ENCODE measurements around the gene PAQR9. TPM values are rescaled to one million over a fixed set of nuclear protein-coding genes. Genes with fewer than 3 reads are reported as not detected.

PAQR9 gene
- total RNA-seq, 1 donor: not detected

- peak overlapping the region; percentile 60 for H2AFZ ChIP-seq (ENCODE audit: low read length)
Observed at GRCh38 chr3:142987707-142988106, 24.2 kb upstream of the PAQR9 start.

GRCh38 chr3:142987080-142987700, 23.7 kb upstream of the PAQR9 start:
- Histone ChIP-seq H3K79me2 (ENCODE audit: insufficient read depth, low read length) (no peaks in the 10 kb centered on the region), H3K4me3 (ENCODE audit: insufficient read depth, low read length) (no peak overlapping the region), H3K9me3 (ENCODE audit: low read depth, low read length) (no peaks in the 10 kb centered on the region), H3K27ac (ENCODE audit: low read depth, low read length) (no peak overlapping the region), H3K27me3 (ENCODE audit: insufficient read depth, low read length) (no peaks in the 10 kb centered on the region), H4K20me1 (ENCODE audit: insufficient read depth, low read length) (no peaks in the 10 kb centered on the region), H2AFZ (ENCODE audit: low read length) (peak overlapping the region; percentile 60), H3K4me2 (ENCODE audit: insufficient read depth, low read length) (no peak overlapping the region), H3K36me3 (ENCODE audit: insufficient read depth, low read length) (no peaks in the 10 kb centered on the region), H3K4me1 (ENCODE audit: insufficient read depth, low read length) (no peaks in the 10 kb centered on the region)
- DNase-seq (ENCODE audit: insufficient read length, low spot score, missing footprints): peak; percentile 84
- peak; percentile 68 for TF ChIP-seq CTCF (IDR thresholded peaks at IDR 0.05; ENCODE audit: extremely low read depth, low read depth, low read length)

More at GRCh38 chr3:142987707-142988106, 24.2 kb upstream of the PAQR9 start:
- H3K27ac ChIP-seq (ENCODE audit: low read depth, low read length): no peak overlapping the region
- H3K79me2 ChIP-seq (ENCODE audit: insufficient read depth, low read length): no peaks in the 10 kb centered on the region
- no peak for DNase-seq (ENCODE audit: insufficient read length, low spot score, missing footprints)
- no peak overlapping the region for H3K4me3 ChIP-seq (ENCODE audit: insufficient read depth, low read length)
- H3K4me2 ChIP-seq (ENCODE audit: insufficient read depth, low read length): no peak overlapping the region
- no peaks in the 10 kb centered on the region for H3K27me3 ChIP-seq (ENCODE audit: insufficient read depth, low read length)
- H3K9me3 ChIP-seq (ENCODE audit: low read depth, low read length): no peaks in the 10 kb centered on the region
- no peaks in the 10 kb centered on the region for H4K20me1 ChIP-seq (ENCODE audit: insufficient read depth, low read length)
- H3K36me3 ChIP-seq (ENCODE audit: insufficient read depth, low read length): no peaks in the 10 kb centered on the region
- TF ChIP-seq CTCF (IDR thresholded peaks at IDR 0.05; ENCODE audit: extremely low read depth, low read depth, low read length): no peak
- H3K4me1 ChIP-seq (ENCODE audit: insufficient read depth, low read length): no peaks in the 10 kb centered on the region

- Histone ChIP-seq H3K4me1 (ENCODE audit: insufficient read depth, low read length) (no peaks in the 10 kb centered on the region), H3K4me3 (ENCODE audit: insufficient read depth, low read length) (no peak overlapping the region), H3K27ac (ENCODE audit: low read depth, low read length) (no peak overlapping the region), H3K9me3 (ENCODE audit: low read depth, low read length) (no peaks in the 10 kb centered on the region), H3K4me2 (ENCODE audit: insufficient read depth, low read length) (no peak overlapping the region), H2AFZ (ENCODE audit: low read length) (no peak overlapping the region), H3K27me3 (ENCODE audit: insufficient read depth, low read length) (no peaks in the 10 kb centered on the region), H3K79me2 (ENCODE audit: insufficient read depth, low read length) (no peaks in the 10 kb centered on the region), H4K20me1 (ENCODE audit: insufficient read depth, low read length) (no peaks in the 10 kb centered on the region), H3K36me3 (ENCODE audit: insufficient read depth, low read length) (no peaks in the 10 kb centered on the region)
- DNase-seq (ENCODE audit: insufficient read length, low spot score, missing footprints): no peak
- no peak for TF ChIP-seq CTCF (IDR thresholded peaks at IDR 0.05; ENCODE audit: extremely low read depth, low read depth, low read length)
Observed at GRCh38 chr3:142984255-142984654, 20.8 kb upstream of the PAQR9 start.

GRCh38 chr3:142983318-142983717, 19.8 kb upstream of the PAQR9 start:
- Histone ChIP-seq H3K4me3 (ENCODE audit: insufficient read depth, low read length) (no peak overlapping the region), H3K79me2 (ENCODE audit: insufficient read depth, low read length) (no peaks in the 10 kb centered on the region), H3K27me3 (ENCODE audit: insufficient read depth, low read length) (no peaks in the 10 kb centered on the region), H3K9me3 (ENCODE audit: low read depth, low read length) (no peaks in the 10 kb centered on the region), H3K4me2 (ENCODE audit: insufficient read depth, low read length) (no peak overlapping the region), H2AFZ (ENCODE audit: low read length) (no peak overlapping the region), H3K27ac (ENCODE audit: low read depth, low read length) (no peak overlapping the region), H3K4me1 (ENCODE audit: insufficient read depth, low read length) (no peaks in the 10 kb centered on the region), H4K20me1 (ENCODE audit: insufficient read depth, low read length) (no peaks in the 10 kb centered on the region), H3K36me3 (ENCODE audit: insufficient read depth, low read length) (no peaks in the 10 kb centered on the region)
- no peak for DNase-seq (ENCODE audit: insufficient read length, low spot score, missing footprints)
- TF ChIP-seq CTCF (IDR thresholded peaks at IDR 0.05; ENCODE audit: extremely low read depth, low read depth, low read length): no peak

All from osteoblast (primary cell).